Psoas muscle (tissue), 8 donors: ENCODE results near the gene STARD9. TPM values are rescaled to one million over a fixed set of nuclear protein-coding genes. Genes with fewer than 3 reads are reported as not detected.

ENCODE experiments used
- ATAC-seq, 4 donors: fragments of 200-7000 bp; cut with Tn5 transposase; one replicate each; pipeline ENCODE4 v1.9.1; 2020; ENCODE audit warnings: moderate library complexity in 3 of 4, mild to moderate bottlenecking in 2 of 4
- DNase-seq, 2 donors: peaks; one replicate each; pipeline ENCODE4 v3.0.0-alpha.2; 2020
- H3K27ac ChIP-seq: fragments of 200-600 bp; one replicate; pipeline ENCODE4 v1.8.0; 2022
- H3K27me3 ChIP-seq, 3 donors: fragments of 200-600 bp in 1 of 3; one replicate each; pipeline versions ENCODE4 v1.6.1 to v1.8.0; 2013 to 2022; ENCODE audit warnings: low read length in 2 of 3, mild to moderate bottlenecking in 2 of 3, moderate library complexity in 1 of 3; ENCODE audit not compliant: insufficient read depth in 3 of 3
- H3K36me3 ChIP-seq, 2 donors: fragments of 200-600 bp in 1 of 2; one replicate each; pipeline versions ENCODE4 v1.6.1 to v1.8.0; 2013 to 2022; ENCODE audit warnings: low read depth in 1 of 2, mild to moderate bottlenecking in 1 of 2, moderate library complexity in 1 of 2; ENCODE audit not compliant: insufficient read depth in 1 of 2
- H3K4me1 ChIP-seq: fragments of 200-600 bp; one replicate; pipeline ENCODE4 v1.8.0; 2022
- H3K4me3 ChIP-seq: fragments of 200-600 bp; one replicate; pipeline ENCODE4 v1.8.0; 2022; ENCODE audit warnings: mild to moderate bottlenecking
- H3K9me3 ChIP-seq: fragments of 200-600 bp; one replicate; pipeline ENCODE4 v1.8.0; 2022
- CTCF ChIP-seq: fragments of 200-600 bp; IDR thresholded peaks from one replicate; pipeline ENCODE4 v1.8.0; 2022; ENCODE audit warnings: antibody characterized with exemption
- WGBS, 3 donors: extraction: QIAGEN DNeasy Blood & Tissue Kit; methylation state at CpG; one replicate each; pipeline versions ENCODE4 v1.1.6 to v1.1.7; 2013; 5-methylcytosine and 5-hydroxymethylcytosine counted together
- intact Hi-C, 2 donors: fragments of 100-400 bp; cut with DNase I; formaldehyde crosslinking; loops; one replicate each; pipeline versions ENCODE4 v1.11.0 to v1.14.2; 2022
- long read RNA-seq, 2 donors: library from polyadenylated mRNA; unstranded; transcript quantifications; one replicate each; pipeline ENCODE4 v2.0.0, GENCODE V29; 2021
- polyA plus RNA-seq, 3 donors: library from polyadenylated mRNA; stranded (reverse); fragments of 200-250 nt; gene quantifications; one replicate each; pipeline ENCODE4 v1.2.3, GENCODE V29; 2013
- total RNA-seq, 4 donors: library from RNA; stranded (reverse); fragmentation: NEBNext Ultra II Directional in 2 of 4; extraction: Animal tissue kit (Norgen Biotek cat#: 25700) in 2 of 4; gene quantifications; one replicate each; pipeline versions ENCODE4 v1.2.1 to v1.2.4, GENCODE V29; 2021 to 2023
- donor health status: healthy with polysubstance abuse.
- donor health status: DM: no; HTN: no; CAD: no; lungs with moderate emphysema.
- donor health status: Bipolar disorder and iron deficiency.
- donor health status: healthy.
- donor health status: DM: yes; HTN: yes; CAD: no.
- donor health status: DM: no; HTN: no; CAD: no.
- donor health status: DM: no; HTN: no; CAD: no.
- donor health status: DM: yes; HTN: yes; CAD: no.

STARD9 gene
- total RNA-seq (1 to 10 TPM; 1.6 to 4.1 (median 2.0) TPM), polyA plus RNA-seq (1 to 10 TPM in 2 of 3 donors, under 1 TPM in 1; 0.65 to 1.7 (median 1.3) TPM)
- long read RNA-seq, donor 1, partial matches to known transcripts, result 1 of 1 reads
- long read RNA-seq, donor 1, other reads (novel, unspliced or antisense), result 0 of 1 reads
- long read RNA-seq, donor 2, partial matches to known transcripts, result 1 of 1 reads
- long read RNA-seq, donor 2, other reads (novel, unspliced or antisense), result 0 of 1 reads

- Histone ChIP-seq H3K36me3 (no peaks in the 10 kb centered on the region), H3K27me3 (peaks cover 0 to 5% (median 0%) of the 10 kb centered on the region in 3 donors), H3K4me1 (peaks cover 7% of the 10 kb centered on the region), H3K27ac (peak within 1 kb of the TSS; percentile 73), H3K9me3 (no peaks in the 10 kb centered on the region), H3K4me3 (peak within 1 kb of the TSS; percentile 90)
- no peak for TF ChIP-seq CTCF
- DNase-seq, result peak; percentile 99
- peak; percentile 97 to 98 (median 98) for ATAC-seq
- 0 to 1% (median 0%) methylated on average over 71 to 95 of the region's 95 CpGs for WGBS, 3 donors
- intact Hi-C loops, result no loop called here
Measured at GRCh38 chr15:42575188-42576039, at the start of gene STARD9. TSS of gene STARD9 (plus strand) at chr15:42575606. CDS start at chr15:42575716, 110 bp downstream.

- no peak for TF ChIP-seq CTCF
- no peaks in the 10 kb centered on the region for H3K4me1 ChIP-seq
- 91 to 96% (median 92%) methylated on average over 3 of the region's 3 CpGs for WGBS, 3 donors
- intact Hi-C loops, result no loop called here
- H3K27me3 ChIP-seq, result no peaks in the 10 kb centered on the region
- H3K36me3 ChIP-seq, result peaks cover 15 to 92% of the 10 kb centered on the region in 2 donors
- H3K27ac ChIP-seq, result no peak overlapping the region
- no peak for ATAC-seq
- H3K9me3 ChIP-seq, result no peaks in the 10 kb centered on the region
- no peak overlapping the region for H3K4me3 ChIP-seq
- DNase-seq, result no peak
Measured at GRCh38 chr15:42528970-42529369, 46.4 kb upstream of the STARD9 start.

GRCh38 chr15:42533246-42533645 is 42.2 kb upstream of the STARD9 start:
- WGBS, 3 donors, result 93 to 97% (median 93%) methylated on average over 1 of the region's 1 CpG
- Histone ChIP-seq H3K4me1 (no peaks in the 10 kb centered on the region), H3K4me3 (no peak overlapping the region), H3K27me3 (no peaks in the 10 kb centered on the region), H3K36me3 (peaks cover 15 to 93% of the 10 kb centered on the region in 2 donors), H3K9me3 (no peaks in the 10 kb centered on the region), H3K27ac (no peak overlapping the region)
- TF ChIP-seq CTCF, result no peak
- DNase-seq, result no peak
- ATAC-seq, result no peak
- intact Hi-C loops, result no loop called here

- TF ChIP-seq CTCF, result no peak
- DNase-seq, result no peak
- no peak overlapping the region for H3K27ac ChIP-seq
- WGBS, 3 donors, result 93 to 96% (median 93%) methylated on average over 4 of the region's 4 CpGs
- H3K9me3 ChIP-seq, result no peaks in the 10 kb centered on the region
- H3K36me3 ChIP-seq, result peaks cover 4 to 57% of the 10 kb centered on the region in 2 donors
- ATAC-seq, result no peak
- intact Hi-C loops, result no loop called here
- no peak overlapping the region for H3K4me3 ChIP-seq
- peaks cover 35% of the 10 kb centered on the region for H3K4me1 ChIP-seq
- no peaks in the 10 kb centered on the region for H3K27me3 ChIP-seq
Measured at GRCh38 chr15:42544853-42545629, 30.4 kb upstream of the STARD9 start.
